HL-60 (cell line): ENCODE data around the gene PLEKHA5.

Experiments
- DNase-seq, 2 experiments: peaks; one replicate each; pipeline ENCODE4 v3.0.0-alpha.2; 2010 to 2020; ENCODE audit warnings: low read depth in 1 of 2, low spot score in 1 of 2
- H3K27ac ChIP-seq: fragments of 250-450 bp; sonication (Bioruptor Pico); replicated peaks from 2 replicates; pipeline ENCODE4 v1.5.1; 2020; ENCODE audit warnings: mild to moderate bottlenecking, moderate library complexity
- H3K27me3 ChIP-seq: fragments of 250-450 bp; sonication (Bioruptor Pico); 2 replicates; pipeline ENCODE4 v1.5.1; 2021; ENCODE audit warnings: mild to moderate bottlenecking, moderate library complexity; ENCODE audit not compliant: insufficient read depth, poor library complexity, severe bottlenecking
- H3K4me3 ChIP-seq: replicated peaks from 2 replicates; pipeline ENCODE4 v1.5.1; 2011; ENCODE audit warnings: mild to moderate bottlenecking, control low read depth, low read length; ENCODE audit not compliant: insufficient read depth
- CTCF ChIP-seq: IDR thresholded peaks from one replicate; pipeline ENCODE4 v1.5.1; 2011; ENCODE audit warnings: low read length, control low read depth, inconsistent platforms; ENCODE audit not compliant: insufficient read depth
- GABPA ChIP-seq: IDR thresholded peaks from 2 replicates; pipeline ENCODE4 v1.6.1; 2012; ENCODE audit warnings: low read depth
- POLR2AphosphoS5 ChIP-seq: IDR thresholded peaks from 2 replicates; pipeline ENCODE4 v1.6.1; 2012; ENCODE audit warnings: low read depth
- REST ChIP-seq: IDR thresholded peaks from 2 replicates; pipeline ENCODE4 v1.6.1; 2012; ENCODE audit warnings: low read depth; ENCODE audit not compliant: insufficient replicate concordance
- SPI1 ChIP-seq: IDR thresholded peaks from 2 replicates; pipeline ENCODE4 v1.6.1; 2012; ENCODE audit warnings: low read depth, mild to moderate bottlenecking, borderline replicate concordance

Gene PLEKHA5

GRCh38 chr12:19203539-19204506 lies 74.3 kb downstream of the PLEKHA5 start:
- Histone ChIP-seq H3K4me3 (no peak overlapping the region), H3K27ac (no peak overlapping the region), H3K27me3 (no peaks in the 10 kb centered on the region)
- no peak for DNase-seq
- TF ChIP-seq CTCF (no peak), SPI1 (peak; percentile 23; the same call in 1 of the 2 replicates), POLR2AphosphoS5 (no peak), GABPA (no peak), REST (no peak)

GRCh38 chr12:19205120-19205519 lies 75.6 kb downstream of the PLEKHA5 start:
- no peaks in the 10 kb centered on the region for H3K27me3 ChIP-seq
- no peak overlapping the region for H3K27ac ChIP-seq
- TF ChIP-seq POLR2AphosphoS5 (no peak), REST (no peak), SPI1 (no peak), GABPA (no peak), CTCF (no peak)
- no peak for DNase-seq
- no peak overlapping the region for H3K4me3 ChIP-seq

GRCh38 chr12:19206493-19207077 lies 77.1 kb downstream of the PLEKHA5 start:
- Histone ChIP-seq H3K27me3 (no peaks in the 10 kb centered on the region), H3K4me3 (no peak overlapping the region), H3K27ac (no peak overlapping the region)
- no peak for TF ChIP-seq SPI1
- no peak for TF ChIP-seq POLR2AphosphoS5
- no peak for TF ChIP-seq CTCF
- no peak for TF ChIP-seq GABPA
- TF ChIP-seq REST: no peak
- DNase-seq: no peak
